GM12801 (cell line): ENCODE measurements around the gene TRIOBP.

Experiments
- TF ChIP-seq, protein P1 (sequence below): IDR thresholded peaks from one replicate; pipeline ENCODE4 v1.5.1; 2011; ENCODE audit warnings: control low read depth; ENCODE audit not compliant: insufficient read length; ENCODE audit errors: extremely low read depth

TRIOBP gene

GRCh38 chr22:37775785-37776638 lies 79.2 kb downstream of the TRIOBP start:
- TF ChIP-seq, protein P1, sequence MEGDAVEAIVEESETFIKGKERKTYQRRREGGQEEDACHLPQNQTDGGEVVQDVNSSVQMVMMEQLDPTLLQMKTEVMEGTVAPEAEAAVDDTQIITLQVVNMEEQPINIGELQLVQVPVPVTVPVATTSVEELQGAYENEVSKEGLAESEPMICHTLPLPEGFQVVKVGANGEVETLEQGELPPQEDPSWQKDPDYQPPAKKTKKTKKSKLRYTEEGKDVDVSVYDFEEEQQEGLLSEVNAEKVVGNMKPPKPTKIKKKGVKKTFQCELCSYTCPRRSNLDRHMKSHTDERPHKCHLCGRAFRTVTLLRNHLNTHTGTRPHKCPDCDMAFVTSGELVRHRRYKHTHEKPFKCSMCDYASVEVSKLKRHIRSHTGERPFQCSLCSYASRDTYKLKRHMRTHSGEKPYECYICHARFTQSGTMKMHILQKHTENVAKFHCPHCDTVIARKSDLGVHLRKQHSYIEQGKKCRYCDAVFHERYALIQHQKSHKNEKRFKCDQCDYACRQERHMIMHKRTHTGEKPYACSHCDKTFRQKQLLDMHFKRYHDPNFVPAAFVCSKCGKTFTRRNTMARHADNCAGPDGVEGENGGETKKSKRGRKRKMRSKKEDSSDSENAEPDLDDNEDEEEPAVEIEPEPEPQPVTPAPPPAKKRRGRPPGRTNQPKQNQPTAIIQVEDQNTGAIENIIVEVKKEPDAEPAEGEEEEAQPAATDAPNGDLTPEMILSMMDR, result no peak

GRCh38 chr22:37776639-37777005 lies 79.8 kb downstream of the TRIOBP start:
- TF ChIP-seq, protein P1, result no peak

- TF ChIP-seq, protein P1, result no peak
Observed at GRCh38 chr22:37777122-37777687, 80.4 kb downstream of the TRIOBP start.

- TF ChIP-seq, protein P1, result no peak
Observed at GRCh38 chr22:37778370-37779009, 81.6 kb downstream of the TRIOBP start.

DNA sequence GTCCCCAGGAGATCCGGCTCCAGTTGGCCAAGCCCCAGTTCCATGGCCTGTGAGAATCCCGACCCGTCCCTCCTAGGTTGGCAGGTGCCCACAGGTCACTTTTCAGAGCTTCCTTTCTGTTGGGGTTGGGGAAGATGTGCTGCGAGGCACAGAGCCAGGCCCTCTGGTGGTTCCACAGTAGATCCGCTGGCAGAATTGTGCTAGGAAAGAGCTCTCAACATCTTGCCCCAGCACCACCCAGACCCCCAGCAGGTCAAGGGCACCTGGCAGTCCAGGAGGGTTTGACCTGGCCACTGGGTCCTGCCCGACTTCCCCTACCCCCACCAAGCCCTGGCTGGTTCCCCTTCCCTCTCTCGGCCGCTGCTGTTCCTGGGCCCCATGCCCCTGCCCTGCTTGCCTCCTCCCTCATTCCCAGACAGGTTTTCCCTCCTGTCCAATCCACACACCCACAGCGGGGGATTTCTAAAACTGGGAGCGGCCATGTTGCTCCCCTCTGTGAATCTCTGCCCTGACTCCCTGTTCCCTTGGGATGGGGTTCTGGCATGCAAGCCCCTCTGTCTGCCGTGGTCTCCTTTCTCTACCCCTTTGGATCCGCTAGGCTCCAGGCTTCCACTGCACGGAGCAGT lies 84.7 kb downstream of the TRIOBP start:
- TF ChIP-seq, protein P1, result no peak

DNA sequence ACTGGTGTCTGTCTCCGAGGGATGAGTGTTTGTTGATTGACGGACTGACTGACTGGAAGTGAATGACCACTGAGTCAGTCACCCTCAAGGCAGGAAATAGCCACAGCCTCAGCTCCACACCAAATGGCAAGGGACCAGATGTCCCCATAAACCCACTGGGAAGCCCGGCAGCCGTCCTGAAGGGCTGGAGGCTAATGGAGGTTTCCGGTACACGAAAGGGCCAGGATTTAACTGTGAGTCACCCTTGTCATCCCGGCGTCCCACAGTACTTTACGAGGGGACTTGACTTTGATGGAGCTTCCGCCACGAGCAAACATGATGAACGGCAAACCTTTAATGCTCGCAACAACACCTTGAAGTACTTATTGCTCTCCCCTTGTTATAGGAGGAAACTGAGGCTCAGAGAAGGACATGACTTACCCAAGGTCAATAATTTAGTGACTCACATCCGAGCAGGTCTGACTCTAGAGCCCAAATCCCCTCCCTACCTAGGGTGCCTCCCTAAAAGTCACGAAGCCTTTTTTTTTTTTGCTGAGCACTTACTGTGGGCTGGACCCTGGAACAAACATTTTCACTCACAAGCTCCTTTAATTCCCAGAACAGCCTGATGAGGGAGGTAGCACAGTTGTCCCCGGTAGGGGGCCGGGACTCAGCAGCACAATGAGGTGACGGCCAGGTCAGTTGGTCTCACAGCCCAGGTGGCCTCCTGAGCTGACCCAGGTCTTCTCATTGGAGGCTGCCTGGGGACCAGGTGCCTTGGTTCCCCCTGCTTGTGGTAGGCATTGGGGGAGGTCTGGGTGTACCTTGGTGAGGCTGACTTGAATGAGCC lies 85.7 kb downstream of the TRIOBP start:
- TF ChIP-seq, protein P1, result no peak
